ENCODE measurements around the gene CST9. TPM values are rescaled to one million over a fixed set of nuclear protein-coding genes. Genes with fewer than 3 reads are reported as not detected.

Gene CST9
- total and polyA plus RNA-seq, 2 of the 13 experiments (the other 11 are each of a cell fraction or from before 2014, with no cell fraction given), result 0.07 TPM; not detected in 1

DNA sequence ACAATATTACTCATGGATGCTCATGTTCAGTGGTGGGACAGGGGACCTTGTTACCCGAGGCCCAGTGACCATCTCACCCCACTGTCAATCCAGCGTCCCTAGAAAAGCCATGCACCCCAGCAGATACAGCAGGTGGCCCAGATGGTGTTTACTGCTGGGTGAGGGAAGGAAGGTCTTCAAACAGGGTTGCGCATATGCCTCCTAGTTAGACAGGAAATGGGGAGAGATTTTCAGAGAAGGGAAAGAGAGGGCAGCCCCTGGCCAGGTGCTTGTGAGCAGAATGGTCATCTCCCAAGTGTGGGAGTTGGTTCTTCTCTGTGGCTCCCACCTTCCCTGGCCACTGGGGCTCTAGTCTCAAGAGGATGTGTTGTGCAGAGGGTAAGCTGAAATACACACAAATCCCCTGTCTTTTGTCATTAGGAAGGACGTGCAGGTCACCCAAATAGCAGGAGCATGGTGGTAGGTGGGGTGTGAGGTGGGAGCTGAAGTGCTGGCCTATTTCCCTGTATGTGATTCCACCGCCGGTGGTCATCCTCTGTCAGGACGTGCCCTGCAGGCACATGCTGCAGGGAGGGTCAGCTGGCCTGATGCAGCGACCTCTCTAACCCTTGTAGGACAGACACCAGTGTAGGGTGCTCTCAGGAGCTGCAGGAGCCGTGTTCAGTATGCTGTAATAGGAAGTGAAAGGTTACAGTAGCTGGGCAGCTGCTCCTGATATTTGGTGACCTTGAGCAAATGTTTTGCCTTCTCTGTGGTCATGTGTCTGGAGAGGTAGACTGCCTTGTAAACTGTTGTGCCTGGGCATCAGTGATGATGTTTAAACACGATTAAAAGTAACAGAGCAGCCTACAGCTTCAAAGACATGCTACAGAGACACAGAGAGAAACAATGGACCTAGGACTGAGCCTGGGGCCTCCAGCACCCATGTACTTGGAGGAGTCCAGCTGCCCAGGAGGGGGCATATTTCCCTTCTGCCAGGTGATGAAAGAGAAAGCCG is 35.3 kb upstream of the CST9 start (continued):
- TF ChIP-seq, protein P1, sequence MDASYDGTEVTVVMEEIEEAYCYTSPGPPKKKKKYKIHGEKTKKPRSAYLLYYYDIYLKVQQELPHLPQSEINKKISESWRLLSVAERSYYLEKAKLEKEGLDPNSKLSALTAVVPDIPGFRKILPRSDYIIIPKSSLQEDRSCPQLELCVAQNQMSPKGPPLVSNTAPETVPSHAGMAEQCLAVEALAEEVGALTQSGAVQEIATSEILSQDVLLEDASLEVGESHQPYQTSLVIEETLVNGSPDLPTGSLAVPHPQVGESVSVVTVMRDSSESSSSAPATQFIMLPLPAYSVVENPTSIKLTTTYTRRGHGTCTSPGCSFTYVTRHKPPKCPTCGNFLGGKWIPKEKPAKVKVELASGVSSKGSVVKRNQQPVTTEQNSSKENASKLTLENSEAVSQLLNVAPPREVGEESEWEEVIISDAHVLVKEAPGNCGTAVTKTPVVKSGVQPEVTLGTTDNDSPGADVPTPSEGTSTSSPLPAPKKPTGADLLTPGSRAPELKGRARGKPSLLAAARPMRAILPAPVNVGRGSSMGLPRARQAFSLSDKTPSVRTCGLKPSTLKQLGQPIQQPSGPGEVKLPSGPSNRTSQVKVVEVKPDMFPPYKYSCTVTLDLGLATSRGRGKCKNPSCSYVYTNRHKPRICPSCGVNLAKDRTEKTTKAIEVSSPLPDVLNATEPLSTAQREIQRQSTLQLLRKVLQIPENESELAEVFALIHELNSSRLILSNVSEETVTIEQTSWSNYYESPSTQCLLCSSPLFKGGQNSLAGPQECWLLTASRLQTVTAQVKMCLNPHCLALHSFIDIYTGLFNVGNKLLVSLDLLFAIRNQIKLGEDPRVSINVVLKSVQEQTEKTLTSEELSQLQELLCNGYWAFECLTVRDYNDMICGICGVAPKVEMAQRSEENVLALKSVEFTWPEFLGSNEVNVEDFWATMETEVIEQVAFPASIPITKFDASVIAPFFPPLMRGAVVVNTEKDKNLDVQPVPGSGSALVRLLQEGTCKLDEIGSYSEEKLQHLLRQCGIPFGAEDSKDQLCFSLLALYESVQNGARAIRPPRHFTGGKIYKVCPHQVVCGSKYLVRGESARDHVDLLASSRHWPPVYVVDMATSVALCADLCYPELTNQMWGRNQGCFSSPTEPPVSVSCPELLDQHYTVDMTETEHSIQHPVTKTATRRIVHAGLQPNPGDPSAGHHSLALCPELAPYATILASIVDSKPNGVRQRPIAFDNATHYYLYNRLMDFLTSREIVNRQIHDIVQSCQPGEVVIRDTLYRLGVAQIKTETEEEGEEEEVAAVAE (CRISPR knock-in tag; IDR thresholded peaks at IDR 0.05; ENCODE audit: borderline replicate concordance), result no peak
- TF ChIP-seq ISL2 (CRISPR knock-in tag; IDR thresholded peaks at IDR 0.05) (peak; percentile 41; the same call in 1 of the 2 replicates), HOXA9 (CRISPR knock-in tag; IDR thresholded peaks at IDR 0.05; ENCODE audit: borderline replicate concordance) (no peak), ZBTB21 (CRISPR knock-in tag; IDR thresholded peaks at IDR 0.05) (0 out of 2 replicates have a peak, but pooled peaks have one; percentile 65), FIP1L1 (IDR thresholded peaks at IDR 0.05; ENCODE audit: borderline replicate concordance, insufficient read depth, low read depth, low read length) (no peak), SNAPC2 (CRISPR knock-in tag; IDR thresholded peaks at IDR 0.05) (peak; percentile 89; the same call in 1 of the 2 replicates), THAP11 (CRISPR knock-in tag; IDR thresholded peaks at IDR 0.05) (peak; percentile 69; the same call in 1 of the 2 replicates), JUNB (CRISPR knock-in tag; IDR thresholded peaks at IDR 0.05; ENCODE audit: borderline replicate concordance) (no peak), ZNF460 (CRISPR knock-in tag; IDR thresholded peaks at IDR 0.05; ENCODE audit: borderline replicate concordance) (no peak), PLRG1 (conservative IDR thresholded peaks at IDR 0.05) (no peak), MAFF (IDR thresholded peaks at IDR 0.05; ENCODE audit: low read depth, low read length) (no peak), MED13 (CRISPR knock-in tag; IDR thresholded peaks at IDR 0.05) (no peak)
- TF ChIP-seq, protein P2, sequence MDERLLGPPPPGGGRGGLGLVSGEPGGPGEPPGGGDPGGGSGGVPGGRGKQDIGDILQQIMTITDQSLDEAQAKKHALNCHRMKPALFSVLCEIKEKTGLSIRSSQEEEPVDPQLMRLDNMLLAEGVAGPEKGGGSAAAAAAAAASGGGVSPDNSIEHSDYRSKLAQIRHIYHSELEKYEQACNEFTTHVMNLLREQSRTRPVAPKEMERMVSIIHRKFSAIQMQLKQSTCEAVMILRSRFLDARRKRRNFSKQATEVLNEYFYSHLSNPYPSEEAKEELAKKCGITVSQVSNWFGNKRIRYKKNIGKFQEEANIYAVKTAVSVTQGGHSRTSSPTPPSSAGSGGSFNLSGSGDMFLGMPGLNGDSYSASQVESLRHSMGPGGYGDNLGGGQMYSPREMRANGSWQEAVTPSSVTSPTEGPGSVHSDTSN (CRISPR knock-in tag; IDR thresholded peaks at IDR 0.05), result no peak
- TF ChIP-seq, protein P3, sequence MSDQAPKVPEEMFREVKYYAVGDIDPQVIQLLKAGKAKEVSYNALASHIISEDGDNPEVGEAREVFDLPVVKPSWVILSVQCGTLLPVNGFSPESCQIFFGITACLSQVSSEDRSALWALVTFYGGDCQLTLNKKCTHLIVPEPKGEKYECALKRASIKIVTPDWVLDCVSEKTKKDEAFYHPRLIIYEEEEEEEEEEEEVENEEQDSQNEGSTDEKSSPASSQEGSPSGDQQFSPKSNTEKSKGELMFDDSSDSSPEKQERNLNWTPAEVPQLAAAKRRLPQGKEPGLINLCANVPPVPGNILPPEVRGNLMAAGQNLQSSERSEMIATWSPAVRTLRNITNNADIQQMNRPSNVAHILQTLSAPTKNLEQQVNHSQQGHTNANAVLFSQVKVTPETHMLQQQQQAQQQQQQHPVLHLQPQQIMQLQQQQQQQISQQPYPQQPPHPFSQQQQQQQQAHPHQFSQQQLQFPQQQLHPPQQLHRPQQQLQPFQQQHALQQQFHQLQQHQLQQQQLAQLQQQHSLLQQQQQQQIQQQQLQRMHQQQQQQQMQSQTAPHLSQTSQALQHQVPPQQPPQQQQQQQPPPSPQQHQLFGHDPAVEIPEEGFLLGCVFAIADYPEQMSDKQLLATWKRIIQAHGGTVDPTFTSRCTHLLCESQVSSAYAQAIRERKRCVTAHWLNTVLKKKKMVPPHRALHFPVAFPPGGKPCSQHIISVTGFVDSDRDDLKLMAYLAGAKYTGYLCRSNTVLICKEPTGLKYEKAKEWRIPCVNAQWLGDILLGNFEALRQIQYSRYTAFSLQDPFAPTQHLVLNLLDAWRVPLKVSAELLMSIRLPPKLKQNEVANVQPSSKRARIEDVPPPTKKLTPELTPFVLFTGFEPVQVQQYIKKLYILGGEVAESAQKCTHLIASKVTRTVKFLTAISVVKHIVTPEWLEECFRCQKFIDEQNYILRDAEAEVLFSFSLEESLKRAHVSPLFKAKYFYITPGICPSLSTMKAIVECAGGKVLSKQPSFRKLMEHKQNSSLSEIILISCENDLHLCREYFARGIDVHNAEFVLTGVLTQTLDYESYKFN (CRISPR knock-in tag; conservative IDR thresholded peaks at IDR 0.05), result peak; percentile 75
- TF ChIP-seq, protein P4, sequence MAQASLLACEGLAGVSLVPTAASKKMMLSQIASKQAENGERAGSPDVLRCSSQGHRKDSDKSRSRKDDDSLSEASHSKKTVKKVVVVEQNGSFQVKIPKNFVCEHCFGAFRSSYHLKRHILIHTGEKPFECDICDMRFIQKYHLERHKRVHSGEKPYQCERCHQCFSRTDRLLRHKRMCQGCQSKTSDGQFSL (CRISPR knock-in tag; IDR thresholded peaks at IDR 0.05), result no peak
- TF ChIP-seq, protein P5, sequence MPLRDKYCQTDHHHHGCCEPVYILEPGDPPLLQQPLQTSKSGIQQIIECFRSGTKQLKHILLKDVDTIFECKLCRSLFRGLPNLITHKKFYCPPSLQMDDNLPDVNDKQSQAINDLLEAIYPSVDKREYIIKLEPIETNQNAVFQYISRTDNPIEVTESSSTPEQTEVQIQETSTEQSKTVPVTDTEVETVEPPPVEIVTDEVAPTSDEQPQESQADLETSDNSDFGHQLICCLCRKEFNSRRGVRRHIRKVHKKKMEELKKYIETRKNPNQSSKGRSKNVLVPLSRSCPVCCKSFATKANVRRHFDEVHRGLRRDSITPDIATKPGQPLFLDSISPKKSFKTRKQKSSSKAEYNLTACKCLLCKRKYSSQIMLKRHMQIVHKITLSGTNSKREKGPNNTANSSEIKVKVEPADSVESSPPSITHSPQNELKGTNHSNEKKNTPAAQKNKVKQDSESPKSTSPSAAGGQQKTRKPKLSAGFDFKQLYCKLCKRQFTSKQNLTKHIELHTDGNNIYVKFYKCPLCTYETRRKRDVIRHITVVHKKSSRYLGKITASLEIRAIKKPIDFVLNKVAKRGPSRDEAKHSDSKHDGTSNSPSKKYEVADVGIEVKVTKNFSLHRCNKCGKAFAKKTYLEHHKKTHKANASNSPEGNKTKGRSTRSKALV (CRISPR knock-in tag; IDR thresholded peaks at IDR 0.05), result no peak

All from HepG2 (cell line).